H9 (cell line): ENCODE results near the gene SMIM1. TPM values are rescaled to one million over a fixed set of nuclear protein-coding genes. Genes with fewer than 3 reads are reported as not detected.

Experiments used
- DNase-seq: peaks from one replicate; pipeline ENCODE4 v3.0.0-alpha.2; 2017
- H2AFZ ChIP-seq: one replicate; pipeline ENCODE4 v1.6.1; 2013; ENCODE audit warnings: mild to moderate bottlenecking, low read length, control low read depth, moderate library complexity
- H2AK5ac ChIP-seq: 2 replicates; pipeline ENCODE4 v1.6.1; 2013; ENCODE audit warnings: low read length, control low read depth, mixed read lengths; ENCODE audit not compliant: insufficient read length
- H2BK120ac ChIP-seq: one replicate; pipeline ENCODE4 v1.6.1; 2013; ENCODE audit warnings: low read depth, mild to moderate bottlenecking, low read length, control low read depth, inconsistent platforms; ENCODE audit not compliant: poor library complexity, severe bottlenecking
- H2BK12ac ChIP-seq: 2 replicates; pipeline ENCODE4 v1.6.1; 2013; ENCODE audit warnings: low read length, control low read depth, mixed read lengths, low read depth; ENCODE audit not compliant: insufficient read length
- H2BK15ac ChIP-seq: 2 replicates; pipeline ENCODE4 v1.6.1; 2013; ENCODE audit warnings: low read depth, low read length, control low read depth
- H2BK20ac ChIP-seq: one replicate; pipeline ENCODE4 v1.6.1; 2013; ENCODE audit warnings: low read depth, mild to moderate bottlenecking, low read length, control low read depth, inconsistent platforms; ENCODE audit not compliant: poor library complexity, severe bottlenecking
- H2BK5ac ChIP-seq: 2 replicates; pipeline ENCODE4 v1.6.1; 2013; ENCODE audit warnings: low read length, control low read depth, mixed read lengths; ENCODE audit not compliant: insufficient read length
- H3K14ac ChIP-seq: 2 replicates; pipeline ENCODE4 v1.6.1; 2013; ENCODE audit warnings: low read length, control low read depth; ENCODE audit not compliant: insufficient read depth
- H3K18ac ChIP-seq: 2 replicates; pipeline ENCODE4 v1.6.1; 2013; ENCODE audit warnings: low read depth, mild to moderate bottlenecking, mixed read lengths, low read length, control low read depth; ENCODE audit not compliant: insufficient read length
- H3K23ac ChIP-seq: 2 replicates; pipeline ENCODE4 v1.6.1; 2013; ENCODE audit warnings: low read length, control low read depth, mixed read lengths, low read depth; ENCODE audit not compliant: insufficient read length
- H3K23me2 ChIP-seq: 2 replicates; pipeline ENCODE4 v1.6.1; 2013; ENCODE audit warnings: low read depth, mild to moderate bottlenecking, mixed read lengths, low read length, control low read depth; ENCODE audit not compliant: insufficient read length, poor library complexity, severe bottlenecking
- H3K27ac ChIP-seq: 2 replicates; pipeline ENCODE4 v1.5.1; 2013; ENCODE audit warnings: low read length, control low read depth, mixed read lengths, low read depth; ENCODE audit not compliant: insufficient read length
- H3K27me3 ChIP-seq: 2 replicates; pipeline ENCODE4 v1.6.1; 2013; ENCODE audit warnings: low read length, control low read depth, inconsistent platforms; ENCODE audit not compliant: insufficient read depth
- H3K4ac ChIP-seq: 2 replicates; pipeline ENCODE4 v1.6.1; 2013; ENCODE audit warnings: low read depth, mild to moderate bottlenecking, control low read depth, inconsistent platforms, low read length, moderate library complexity
- H3K4me1 ChIP-seq: 2 replicates; pipeline ENCODE4 v1.6.1; 2013; ENCODE audit warnings: low read length, control low read depth, inconsistent platforms; ENCODE audit not compliant: insufficient read depth
- H3K4me2 ChIP-seq: 2 replicates; pipeline ENCODE4 v1.6.1; 2013; ENCODE audit warnings: low read length, control low read depth, mixed read lengths; ENCODE audit not compliant: insufficient read length, insufficient read depth
- H3K56ac ChIP-seq: 2 replicates; pipeline ENCODE4 v1.6.1; 2013; ENCODE audit warnings: low read depth, mild to moderate bottlenecking, mixed read lengths, low read length, control low read depth; ENCODE audit not compliant: insufficient read length
- H3K79me1 ChIP-seq: 2 replicates; pipeline ENCODE4 v1.6.1; 2013; ENCODE audit warnings: low read depth, mild to moderate bottlenecking, moderate library complexity, low read length, control low read depth, inconsistent platforms; ENCODE audit not compliant: insufficient read depth, poor library complexity, severe bottlenecking
- H3K79me2 ChIP-seq: 2 replicates; pipeline ENCODE4 v1.6.1; 2013; ENCODE audit warnings: low read length, control low read depth, inconsistent platforms; ENCODE audit not compliant: insufficient read depth
- H3K9ac ChIP-seq: 2 replicates; pipeline ENCODE4 v1.6.1; 2013; ENCODE audit warnings: low read length, control low read depth, mixed read lengths; ENCODE audit not compliant: insufficient read length; ENCODE audit errors: extremely low read depth
- H3K9me3 ChIP-seq: one replicate; pipeline ENCODE4 v1.6.1; 2013; ENCODE audit warnings: low read depth, low read length, inconsistent platforms; ENCODE audit not compliant: control insufficient read depth
- H3T11ph ChIP-seq: one replicate; pipeline ENCODE4 v1.6.1; 2013; ENCODE audit warnings: mild to moderate bottlenecking, low read length, control low read depth, inconsistent platforms
- H4K20me1 ChIP-seq: one replicate; pipeline ENCODE4 v1.6.1; 2013; ENCODE audit not compliant: control insufficient read depth, insufficient read length, insufficient read depth
- H4K5ac ChIP-seq: 2 replicates; pipeline ENCODE4 v1.6.1; 2013; ENCODE audit warnings: low read depth, mild to moderate bottlenecking, mixed read lengths, low read length, control low read depth; ENCODE audit not compliant: insufficient read length
- H4K8ac ChIP-seq: replicated peaks from 2 replicates; pipeline ENCODE4 v1.6.1; 2013; ENCODE audit warnings: low read length, control low read depth, mixed read lengths, low read depth; ENCODE audit not compliant: insufficient read length
- H4K91ac ChIP-seq: 2 replicates; pipeline ENCODE4 v1.6.1; 2013; ENCODE audit warnings: low read depth, mild to moderate bottlenecking, moderate library complexity, mixed read lengths, low read length, control low read depth; ENCODE audit not compliant: insufficient read length
- H3K27ac Mint-ChIP-seq, 3 experiments: 2 replicates in 2 of 3; 3 replicates in 1 of 3; pipeline ENCODE4 v1.8.0; 2020 to 2021; ENCODE audit warnings: mixed read lengths in 3 of 3, mild to moderate bottlenecking in 1 of 3, moderate library complexity in 1 of 3
- H3K27me3 Mint-ChIP-seq: 2 replicates; pipeline ENCODE4 v1.8.0; 2021; ENCODE audit warnings: low read depth, mild to moderate bottlenecking, moderate library complexity, mixed read lengths
- H3K36me3 Mint-ChIP-seq, 3 experiments: 2 replicates in 2 of 3; 3 replicates in 1 of 3; pipeline ENCODE4 v1.8.0; 2020 to 2021; ENCODE audit warnings: low read depth in 3 of 3, mixed read lengths in 3 of 3; ENCODE audit not compliant: insufficient read depth in 1 of 3
- H3K4me1 Mint-ChIP-seq, 2 experiments: 2 replicates each; pipeline ENCODE4 v1.8.0; 2020; ENCODE audit warnings: mixed read lengths in 2 of 2
- H3K4me3 Mint-ChIP-seq, 2 experiments: 2 replicates in 1 of 2; 3 replicates in 1 of 2; pipeline ENCODE4 v1.8.0; 2020 to 2021; ENCODE audit warnings: mild to moderate bottlenecking in 2 of 2, mixed read lengths in 2 of 2, moderate library complexity in 1 of 2
- H3K9me3 Mint-ChIP-seq, 2 experiments: 2 replicates in 1 of 2; 3 replicates in 1 of 2; pipeline ENCODE4 v1.8.0; 2020; ENCODE audit warnings: mild to moderate bottlenecking in 2 of 2, mixed read lengths in 2 of 2, moderate library complexity in 1 of 2
- CTCF ChIP-seq: fragments of 200-600 bp; sonication (generic); conservative IDR thresholded peaks from 3 replicates; pipeline ENCODE4 v1.8.0; 2021; ENCODE audit warnings: antibody characterized with exemption, mild to moderate bottlenecking
- WGBS: extraction: QIAGEN DNeasy Blood & Tissue Kit; methylation state at CpG from one replicate; pipeline ENCODE4 v1.1.7; 2013; ENCODE audit warnings: missing lambda C conversion rate, low lambda C conversion rate, mixed read lengths; ENCODE audit not compliant: insufficient read length; ENCODE audit errors: extremely low coverage; 5-methylcytosine and 5-hydroxymethylcytosine counted together
- total RNA-seq: library from RNA; stranded (reverse); gene quantifications from 2 replicates; pipeline ENCODE4 v1.2.1, GENCODE V29; 2021

SMIM1 gene
- total RNA-seq, 1 experiment from 2014 or later = 5.3 TPM

- no CpG with 5 or more reads among the region's 17 CpGs for WGBS
- H4K20me1 ChIP-seq = no peaks in the 10 kb centered on the region
- H2BK20ac ChIP-seq = no peak overlapping the region
These were observed 5.1 kb upstream of the SMIM1 start for GRCh38 chr1:3767328-3767925.

More at GRCh38 chr1:3767328-3767925, 5.1 kb upstream of the SMIM1 start:
- Histone ChIP-seq H4K91ac (no peak overlapping the region), H3K14ac (no peak overlapping the region), H2BK5ac (no peak overlapping the region), H3K23ac (no peak overlapping the region), H3K27me3 (no peaks in the 10 kb centered on the region), H4K8ac (no peak overlapping the region), H3T11ph (no peak overlapping the region), H2BK15ac (no peak overlapping the region), H3K9me3 (no peaks in the 10 kb centered on the region), H4K5ac (no peak overlapping the region), H3K56ac (no peak overlapping the region), H3K9ac (no peak overlapping the region), H3K79me2 (no peaks in the 10 kb centered on the region), H2BK12ac (no peak overlapping the region), H3K79me1 (no peaks in the 10 kb centered on the region), H3K4ac (no peak overlapping the region), H3K18ac (no peak overlapping the region), H3K4me2 (no peak overlapping the region), H3K4me1 (no peaks in the 10 kb centered on the region; the same call in 1 of the 2 replicates), H3K23me2 (peaks cover 7% of the 10 kb centered on the region), H2AK5ac (no peak overlapping the region), H3K27ac (no peak overlapping the region), H2BK120ac (no peak overlapping the region), H2AFZ (no peak overlapping the region)
- peaks cover 9 to 11% of the 10 kb centered on the region in 2 experiments; a peak in 3 of 4 replicates for H3K4me1 Mint-ChIP-seq
- H3K27ac Mint-ChIP-seq = peak overlapping the region in 1 of 3 experiments; percentile 54; a peak in 1 of 7 replicates
- H3K27me3 Mint-ChIP-seq = peaks cover 47% of the 10 kb centered on the region
- peaks cover 16 to 35% of the 10 kb centered on the region in 2 experiments for H3K9me3 Mint-ChIP-seq
- no peak for TF ChIP-seq CTCF
- DNase-seq = no peak
- no peak overlapping the region for H3K4me3 Mint-ChIP-seq
- peaks cover 2 to 24% (median 11%) of the 10 kb centered on the region in 3 experiments; a peak in 6 of 7 replicates for H3K36me3 Mint-ChIP-seq
